ENCODE measurements around the gene ITPR1.

ITPR1 gene

GRCh38 chr3:4643904-4644547 is 150.9 kb downstream of the ITPR1 start:
- no peak for DNase-seq (ENCODE audit: low spot score)

GRCh38 chr3:4644951-4645350 is 151.8 kb downstream of the ITPR1 start:
- DNase-seq (ENCODE audit: low spot score), result no peak

GRCh38 chr3:4645468-4645867 is 152.3 kb downstream of the ITPR1 start:
- no peak for DNase-seq (ENCODE audit: low spot score)

GRCh38 chr3:4647411-4647810 is 154.3 kb downstream of the ITPR1 start:
- DNase-seq (ENCODE audit: low spot score), result no peak

GRCh38 chr3:4655145-4656045 is 162.2 kb downstream of the ITPR1 start:
- no peak for DNase-seq (ENCODE audit: low spot score)

GRCh38 chr3:4656059-4656458 is 162.9 kb downstream of the ITPR1 start:
- DNase-seq (ENCODE audit: low spot score), result peak; percentile 83

GRCh38 chr3:4656626-4657328 is 163.6 kb downstream of the ITPR1 start:
- no peak for DNase-seq (ENCODE audit: low spot score)

- no peak for DNase-seq (ENCODE audit: low spot score)
Measured at GRCh38 chr3:4660936-4661335, 167.8 kb downstream of the ITPR1 start.

- no peak for DNase-seq (ENCODE audit: low spot score)
Measured at GRCh38 chr3:4664412-4664811, 171.3 kb downstream of the ITPR1 start.

- DNase-seq (ENCODE audit: low spot score), result no peak
Measured at GRCh38 chr3:4665197-4665596, 172.0 kb downstream of the ITPR1 start.

- no peak for DNase-seq (ENCODE audit: low spot score)
Measured at GRCh38 chr3:4666071-4666470, 172.9 kb downstream of the ITPR1 start.

GRCh38 chr3:4670352-4670751 is 177.2 kb downstream of the ITPR1 start:
- DNase-seq (ENCODE audit: low spot score), result no peak

- no peak for DNase-seq (ENCODE audit: low spot score)
Measured at GRCh38 chr3:4672725-4673275, 179.7 kb downstream of the ITPR1 start.

- DNase-seq (ENCODE audit: low spot score), result no peak
Measured at GRCh38 chr3:4674216-4674615, 181.1 kb downstream of the ITPR1 start.

- no peak for DNase-seq (ENCODE audit: low spot score)
Measured at GRCh38 chr3:4675704-4676103, 182.6 kb downstream of the ITPR1 start.

- no peak for DNase-seq (ENCODE audit: low spot score)
Measured at GRCh38 chr3:4678320-4678719, 185.2 kb downstream of the ITPR1 start.

GRCh38 chr3:4680227-4680691 is 187.1 kb downstream of the ITPR1 start:
- no peak for DNase-seq (ENCODE audit: low spot score)

- no peak for DNase-seq (ENCODE audit: low spot score)
Measured at GRCh38 chr3:4680871-4681300, 187.7 kb downstream of the ITPR1 start.

- DNase-seq (ENCODE audit: low spot score), result no peak
Measured at GRCh38 chr3:4681301-4681700, 188.2 kb downstream of the ITPR1 start.

GRCh38 chr3:4684117-4684516 is 191.0 kb downstream of the ITPR1 start:
- DNase-seq (ENCODE audit: low spot score), result no peak

GRCh38 chr3:4684976-4685375 is 191.8 kb downstream of the ITPR1 start:
- DNase-seq (ENCODE audit: low spot score), result no peak

GRCh38 chr3:4685673-4686345 is 192.7 kb downstream of the ITPR1 start:
- DNase-seq (ENCODE audit: low spot score), result no peak

Data from ecto neural progenitor cell (in vitro differentiated cells).